ENCODE data around the gene IMMP2L.

IMMP2L gene

GRCh38 chr7:111413739-111414138 lies 148.6 kb downstream of the IMMP2L start:
- Histone ChIP-seq H3K36me3 (ENCODE audit: control insufficient read depth, insufficient read depth, low read length) (no peaks in the 10 kb centered on the region), H3K4me3 (replicated peaks; ENCODE audit: low read depth, low read length) (no peak overlapping the region), H3K27me3 (replicated peaks; ENCODE audit: control insufficient read depth, insufficient read depth, low read length) (no peaks in the 10 kb centered on the region)
- no peak for TF ChIP-seq CTCF (IDR thresholded peaks at IDR 0.05; ENCODE audit: insufficient read depth, low read length, poor library complexity, severe bottlenecking)
- no peak for DNase-seq (ENCODE audit: extremely low read depth, insufficient read length)

GRCh38 chr7:111410899-111411298 lies 151.4 kb downstream of the IMMP2L start:
- TF ChIP-seq CTCF (IDR thresholded peaks at IDR 0.05; ENCODE audit: insufficient read depth, low read length, poor library complexity, severe bottlenecking): no peak
- no peak for DNase-seq (ENCODE audit: extremely low read depth, insufficient read length)
- no peaks in the 10 kb centered on the region for H3K36me3 ChIP-seq (ENCODE audit: control insufficient read depth, insufficient read depth, low read length)
- no peak overlapping the region for H3K4me3 ChIP-seq (replicated peaks; ENCODE audit: low read depth, low read length)
- no peaks in the 10 kb centered on the region for H3K27me3 ChIP-seq (replicated peaks; ENCODE audit: control insufficient read depth, insufficient read depth, low read length)

- Histone ChIP-seq H3K27me3 (replicated peaks; ENCODE audit: control insufficient read depth, insufficient read depth, low read length) (no peaks in the 10 kb centered on the region), H3K36me3 (ENCODE audit: control insufficient read depth, insufficient read depth, low read length) (no peaks in the 10 kb centered on the region), H3K4me3 (replicated peaks; ENCODE audit: low read depth, low read length) (no peak overlapping the region)
- no peak for DNase-seq (ENCODE audit: extremely low read depth, insufficient read length)
- no peak for TF ChIP-seq CTCF (IDR thresholded peaks at IDR 0.05; ENCODE audit: insufficient read depth, low read length, poor library complexity, severe bottlenecking)
Observed at GRCh38 chr7:111409714-111410422, 152.4 kb downstream of the IMMP2L start.

- H3K36me3 ChIP-seq (ENCODE audit: control insufficient read depth, insufficient read depth, low read length): no peaks in the 10 kb centered on the region
- H3K4me3 ChIP-seq (replicated peaks; ENCODE audit: low read depth, low read length): no peak overlapping the region
- DNase-seq (ENCODE audit: extremely low read depth, insufficient read length): no peak
- no peak for TF ChIP-seq CTCF (IDR thresholded peaks at IDR 0.05; ENCODE audit: insufficient read depth, low read length, poor library complexity, severe bottlenecking)
- H3K27me3 ChIP-seq (replicated peaks; ENCODE audit: control insufficient read depth, insufficient read depth, low read length): no peaks in the 10 kb centered on the region
Observed at GRCh38 chr7:111408724-111409123, 153.6 kb downstream of the IMMP2L start.

GRCh38 chr7:111407258-111407657 lies 155.0 kb downstream of the IMMP2L start:
- H3K27me3 ChIP-seq (replicated peaks; ENCODE audit: control insufficient read depth, insufficient read depth, low read length): no peaks in the 10 kb centered on the region
- H3K4me3 ChIP-seq (replicated peaks; ENCODE audit: low read depth, low read length): no peak overlapping the region
- DNase-seq (ENCODE audit: extremely low read depth, insufficient read length): no peak
- H3K36me3 ChIP-seq (ENCODE audit: control insufficient read depth, insufficient read depth, low read length): no peaks in the 10 kb centered on the region
- no peak for TF ChIP-seq CTCF (IDR thresholded peaks at IDR 0.05; ENCODE audit: insufficient read depth, low read length, poor library complexity, severe bottlenecking)

- no peaks in the 10 kb centered on the region for H3K27me3 ChIP-seq (replicated peaks; ENCODE audit: control insufficient read depth, insufficient read depth, low read length)
- TF ChIP-seq CTCF (IDR thresholded peaks at IDR 0.05; ENCODE audit: insufficient read depth, low read length, poor library complexity, severe bottlenecking): no peak
- H3K36me3 ChIP-seq (ENCODE audit: control insufficient read depth, insufficient read depth, low read length): no peaks in the 10 kb centered on the region
- no peak for DNase-seq (ENCODE audit: extremely low read depth, insufficient read length)
- no peak overlapping the region for H3K4me3 ChIP-seq (replicated peaks; ENCODE audit: low read depth, low read length)
Observed at GRCh38 chr7:111405621-111406020, 156.7 kb downstream of the IMMP2L start.

Data from GM06990 (cell line).